ENCODE measurements around the gene MAP3K5.

GRCh38 chr6:136716917-136717715 is 75.2 kb downstream of the MAP3K5 start:
- no peak for TF ChIP-seq CTCF (IDR thresholded peaks at IDR 0.05; ENCODE audit: insufficient read depth, low read depth, low read length)
- TF ChIP-seq EZH2 (IDR thresholded peaks at IDR 0.05; ENCODE audit: insufficient read depth, low read length): no peak
